GM19372 (cell line): Measurements from ENCODE around the gene RASA3.

ENCODE experiments used
- ATAC-seq: cut with Tn5 transposase; IDR thresholded peaks from one replicate; pipeline ENCODE4 v1.9.1; 2021; ENCODE audit warnings: mild to moderate bottlenecking, low read depth, moderate library complexity; ENCODE audit not compliant: unreplicated experiment

The RASA3 gene

DNA sequence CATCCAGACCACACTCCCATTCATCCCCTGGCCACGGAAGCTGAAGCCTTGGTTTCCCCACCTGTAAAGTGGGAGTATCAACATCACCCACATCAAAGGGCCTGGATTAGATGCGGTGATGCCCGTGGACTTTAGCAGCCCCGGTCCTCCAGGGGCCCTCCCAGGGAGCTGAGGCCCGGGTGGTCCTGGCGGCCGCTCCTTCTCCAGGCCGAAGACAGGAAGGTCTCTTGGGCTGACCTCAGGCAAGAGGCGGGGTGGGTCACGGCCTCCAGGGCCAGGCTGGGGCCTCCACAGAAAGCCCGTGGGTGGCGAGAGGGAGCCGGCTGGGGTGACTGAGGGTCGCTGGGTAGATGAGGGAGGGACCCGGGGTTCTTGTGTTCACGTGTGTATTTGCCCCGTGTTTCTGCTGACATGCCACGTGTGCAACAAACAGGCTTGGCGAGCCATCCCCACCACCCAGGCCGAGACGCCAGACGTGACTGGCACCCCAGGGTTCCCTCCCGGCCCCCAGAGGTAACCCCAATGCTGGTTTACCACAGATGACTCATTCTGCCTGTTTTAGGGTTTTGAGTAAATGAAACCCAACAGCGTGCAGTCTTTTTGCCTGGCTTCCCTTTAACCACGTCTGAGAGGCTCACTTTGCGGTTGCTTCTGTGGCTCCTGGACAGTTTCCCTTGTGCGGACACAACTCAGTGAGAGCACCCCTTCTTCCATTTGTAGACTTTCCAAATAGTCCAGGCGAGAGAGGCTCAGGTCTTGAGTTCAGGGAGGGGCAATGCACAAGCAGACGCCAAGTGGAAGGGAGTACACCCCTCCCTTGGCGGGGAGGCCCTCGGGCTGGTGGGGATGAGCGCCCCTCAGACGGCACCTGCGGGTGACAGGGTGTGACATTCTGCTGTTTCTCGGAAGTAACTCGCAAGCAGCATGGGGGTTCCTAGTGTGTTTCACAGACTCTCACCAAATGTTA is 201.5 kb downstream of the RASA3 start:
- ATAC-seq = no peak

DNA sequence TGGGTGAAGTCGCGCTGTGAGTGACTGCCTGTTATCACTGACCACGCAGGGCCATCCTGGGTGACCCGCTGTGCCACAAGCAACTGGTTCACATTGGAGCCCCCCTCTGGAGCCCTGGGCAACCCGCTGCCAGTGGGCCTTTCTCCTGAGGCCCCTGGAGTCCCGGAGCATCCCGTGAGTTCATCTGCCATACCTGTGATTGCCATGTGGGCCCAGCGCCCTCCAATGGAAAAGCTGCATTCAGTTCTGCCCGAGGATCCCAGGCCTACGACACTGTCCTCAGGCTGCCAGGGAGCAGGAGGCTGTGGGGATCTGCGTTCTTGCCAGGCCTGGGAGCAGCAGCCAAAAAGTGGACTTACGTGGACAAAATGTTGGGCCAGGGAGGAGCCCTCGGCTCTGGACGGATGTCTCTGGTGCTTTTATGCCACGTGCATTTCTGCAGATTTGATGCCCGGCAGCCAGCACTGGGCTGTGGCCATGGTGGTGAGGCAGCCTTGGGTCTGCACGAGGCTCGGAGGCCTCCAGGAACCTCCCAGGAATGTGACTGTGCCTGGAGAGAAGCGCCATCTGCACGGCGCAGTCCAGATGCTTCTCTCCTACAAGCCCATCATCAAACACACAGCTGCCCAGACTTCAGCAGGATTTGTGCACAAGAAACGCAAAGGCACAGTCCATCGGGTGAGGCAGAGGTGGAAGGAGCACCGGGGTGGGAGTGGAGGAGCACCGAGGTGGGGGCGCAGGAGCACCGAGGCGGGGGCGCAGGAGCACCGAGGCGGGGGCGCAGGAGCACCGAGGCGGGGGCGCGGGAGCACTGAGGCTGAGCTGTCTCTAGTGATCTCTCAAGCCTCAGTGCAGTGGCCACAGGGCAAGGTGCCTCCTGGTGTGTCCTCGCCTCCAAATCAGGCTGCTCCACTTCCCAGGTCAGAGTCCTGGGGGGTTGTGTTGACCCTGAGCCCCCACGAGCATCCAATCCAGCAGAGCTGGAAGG is 202.5 kb downstream of the RASA3 start:
- no peak for ATAC-seq

DNA sequence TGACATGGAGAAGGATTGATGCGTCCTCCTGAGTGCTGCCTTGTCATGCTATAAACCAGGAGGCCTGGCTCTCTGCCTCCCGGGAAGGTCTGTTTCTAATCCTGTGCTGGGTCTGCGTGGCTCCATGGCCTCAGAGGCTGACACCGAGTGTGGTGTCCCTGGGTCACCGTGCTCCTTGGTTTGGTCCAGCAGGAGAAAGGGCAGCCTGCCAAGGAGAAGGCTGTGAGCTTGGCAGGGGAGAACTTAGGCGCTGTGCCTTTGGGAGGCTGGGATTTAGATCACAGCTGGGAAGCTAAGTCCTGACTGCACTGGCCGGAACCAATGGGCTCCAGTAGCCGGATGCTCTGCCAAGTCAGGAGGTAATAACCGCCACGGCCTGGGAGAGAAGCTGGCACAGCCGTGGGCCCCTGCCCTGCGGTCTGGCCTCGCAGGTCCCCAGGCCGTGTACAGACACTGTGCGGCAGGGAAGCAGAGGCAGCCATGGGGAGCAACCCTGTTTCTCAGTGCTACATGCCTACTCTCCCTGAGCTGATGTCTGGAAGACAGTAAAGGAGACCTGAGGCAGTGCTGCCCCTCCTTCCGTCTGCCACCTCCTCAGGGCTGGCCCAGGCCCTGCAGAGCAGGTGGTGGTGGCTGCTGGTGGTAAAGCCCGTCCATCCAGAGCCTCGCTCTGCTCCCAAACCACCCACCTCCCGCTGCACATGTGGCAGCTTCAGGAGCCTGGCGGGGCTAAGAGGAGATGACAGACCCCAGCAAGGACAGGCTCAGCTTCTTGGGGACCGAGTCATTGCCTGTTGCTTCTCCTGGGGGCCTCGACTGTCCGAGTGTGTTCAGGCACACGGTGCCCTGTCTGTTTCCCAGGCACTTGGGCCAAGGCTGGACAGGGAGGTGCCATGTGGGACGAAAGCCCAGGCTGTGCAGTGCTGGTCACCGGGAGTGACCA is 203.5 kb downstream of the RASA3 start:
- ATAC-seq = no peak
